Lower lobe of right lung (tissue), 2 donors: ENCODE data around the gene CFAP53. TPM values are rescaled to one million over a fixed set of nuclear protein-coding genes. Genes with fewer than 3 reads are reported as not detected.

Source experiments
- ATAC-seq, 2 donors: fragments of 200-7000 bp; cut with Tn5 transposase; one replicate each; pipeline ENCODE4 v1.9.1; 2020 to 2022; ENCODE audit warnings: mild to moderate bottlenecking in 2 of 2, moderate library complexity in 2 of 2
- DNase-seq: peaks from one replicate; pipeline ENCODE4 v3.0.0-alpha.2; 2020
- H3K27ac ChIP-seq: fragments of 200-600 bp; one replicate; pipeline ENCODE4 v1.8.0; 2022
- H3K27me3 ChIP-seq: fragments of 200-600 bp; one replicate; pipeline ENCODE4 v1.8.0; 2022; ENCODE audit warnings: low read depth
- H3K36me3 ChIP-seq: fragments of 200-600 bp; one replicate; pipeline ENCODE4 v1.8.0; 2022; ENCODE audit warnings: mild to moderate bottlenecking
- H3K4me1 ChIP-seq: fragments of 200-600 bp; one replicate; pipeline ENCODE4 v1.8.0; 2022
- H3K4me3 ChIP-seq: fragments of 200-600 bp; one replicate; pipeline ENCODE4 v1.8.0; 2022; ENCODE audit warnings: mild to moderate bottlenecking
- H3K9me3 ChIP-seq: fragments of 200-600 bp; one replicate; pipeline ENCODE4 v1.8.0; 2022
- CTCF ChIP-seq: fragments of 200-600 bp; IDR thresholded peaks from one replicate; pipeline ENCODE4 v1.8.0; 2022; ENCODE audit warnings: antibody characterized with exemption, mild to moderate bottlenecking
- intact Hi-C: fragments of 100-400 bp; cut with DNase I; formaldehyde crosslinking; loops from one replicate; pipeline ENCODE4 v1.11.0; 2022
- total RNA-seq: library from RNA; stranded (reverse); fragmentation: NEBNext Ultra II Directional; extraction: Animal tissue kit (Norgen Biotek cat#: 25700); gene quantifications from one replicate; pipeline ENCODE4 v1.2.1, GENCODE V29; 2021
- donor health status: DM: no; HTN: yes; CAD: no; lungs with severe emphysema.

Gene CFAP53
- total RNA-seq, 1 donor from 2014 or later, result 3.7 TPM

GRCh38 chr18:50193796-50194630, 72.3 kb downstream of the CFAP53 start:
- intact Hi-C loops, result no loop called here
- H3K27ac ChIP-seq, result peak overlapping the region; percentile 72
- peaks cover 45% of the 10 kb centered on the region for H3K27me3 ChIP-seq
- no peaks in the 10 kb centered on the region for H3K36me3 ChIP-seq
- ATAC-seq, result peak; percentile 13 to 27
- TF ChIP-seq CTCF, result no peak
- no peak for DNase-seq
- peak overlapping the region; percentile 58 for H3K4me3 ChIP-seq
- peaks cover 4% of the 10 kb centered on the region for H3K4me1 ChIP-seq
- no peaks in the 10 kb centered on the region for H3K9me3 ChIP-seq

GRCh38 chr18:50192995-50193795, 73.1 kb downstream of the CFAP53 start:
- Histone ChIP-seq H3K4me3 (peak overlapping the region; percentile 58), H3K27ac (no peak overlapping the region), H3K36me3 (no peaks in the 10 kb centered on the region), H3K9me3 (no peaks in the 10 kb centered on the region), H3K4me1 (peaks cover 4% of the 10 kb centered on the region), H3K27me3 (peaks cover 45% of the 10 kb centered on the region)
- ATAC-seq (peak; percentile 29 to 34), DNase-seq (peak; percentile 56)
- no peak for TF ChIP-seq CTCF
- intact Hi-C loops, result no loop called here

GRCh38 chr18:50190926-50191325, 75.4 kb downstream of the CFAP53 start:
- ATAC-seq (no peak), DNase-seq (no peak)
- Histone ChIP-seq H3K36me3 (no peaks in the 10 kb centered on the region), H3K27me3 (peaks cover 39% of the 10 kb centered on the region), H3K27ac (no peak overlapping the region), H3K4me1 (peaks cover 4% of the 10 kb centered on the region), H3K9me3 (no peaks in the 10 kb centered on the region), H3K4me3 (no peak overlapping the region)
- intact Hi-C loops, result no loop called here
- no peak for TF ChIP-seq CTCF

- DNase-seq, result no peak
- peaks cover 4% of the 10 kb centered on the region for H3K4me1 ChIP-seq
- no peak for TF ChIP-seq CTCF
- H3K27me3 ChIP-seq, result peaks cover 32% of the 10 kb centered on the region
- intact Hi-C loops, result no loop called here
- no peak for ATAC-seq
- no peaks in the 10 kb centered on the region for H3K36me3 ChIP-seq
- H3K27ac ChIP-seq, result no peak overlapping the region
- no peaks in the 10 kb centered on the region for H3K9me3 ChIP-seq
- H3K4me3 ChIP-seq, result no peak overlapping the region
Measured at GRCh38 chr18:50190236-50190635, 76.1 kb downstream of the CFAP53 start.

GRCh38 chr18:50189160-50189559, 77.1 kb downstream of the CFAP53 start:
- H3K27me3 ChIP-seq, result peaks cover 24% of the 10 kb centered on the region
- ATAC-seq, result no peak
- intact Hi-C loops, result no loop called here

More at GRCh38 chr18:50189160-50189559, 77.1 kb downstream of the CFAP53 start:
- DNase-seq, result no peak
- H3K9me3 ChIP-seq, result no peaks in the 10 kb centered on the region
- no peak overlapping the region for H3K27ac ChIP-seq
- no peak for TF ChIP-seq CTCF
- no peak overlapping the region for H3K4me3 ChIP-seq
- peaks cover under 1% of the 10 kb centered on the region for H3K4me1 ChIP-seq
- H3K36me3 ChIP-seq, result no peaks in the 10 kb centered on the region
